GM18519 (cell line): Measurements from ENCODE around the gene PRKCB.
"Not testable (repeated sequence)": the region's sequence is repeated elsewhere in the genome, so short reads cannot be mapped to it uniquely, and the experiment has no call there.

Experiments used
- ATAC-seq: cut with Tn5 transposase; IDR thresholded peaks from one replicate; pipeline ENCODE4 v1.9.1; 2021; ENCODE audit warnings: mild to moderate bottlenecking, moderate library complexity; ENCODE audit not compliant: unreplicated experiment, low FRiP score

PRKCB gene

GRCh38 chr16:24191876-24192402 is 356.2 kb downstream of the PRKCB start:
- ATAC-seq = no peak

GRCh38 chr16:24195221-24195620 is 359.4 kb downstream of the PRKCB start:
- ATAC-seq = no peak

GRCh38 chr16:24198807-24199533 is 363.2 kb downstream of the PRKCB start:
- no peak for ATAC-seq

- ATAC-seq = no peak
Observed at GRCh38 chr16:24203675-24204074, 367.9 kb downstream of the PRKCB start.

- no peak for ATAC-seq
Observed at GRCh38 chr16:24204150-24204665, 368.4 kb downstream of the PRKCB start.

GRCh38 chr16:24206926-24207325 is 371.1 kb downstream of the PRKCB start:
- ATAC-seq = no peak

- no peak for ATAC-seq
Observed at GRCh38 chr16:24208710-24209109, 372.9 kb downstream of the PRKCB start.

- ATAC-seq = no peak
Observed at GRCh38 chr16:24214992-24215391, 379.2 kb downstream of the PRKCB start.

- no peak for ATAC-seq
Observed at GRCh38 chr16:24216961-24217360, 381.2 kb downstream of the PRKCB start.

GRCh38 chr16:24217461-24217860 is 381.7 kb downstream of the PRKCB start:
- no peak for ATAC-seq

- no peak for ATAC-seq
Observed at GRCh38 chr16:24218299-24218698, 382.5 kb downstream of the PRKCB start.

GRCh38 chr16:24221219-24221618 is 385.4 kb downstream of the PRKCB start:
- no peak for ATAC-seq

- ATAC-seq = no peak
Observed at GRCh38 chr16:24228514-24228913, 392.7 kb downstream of the PRKCB start.

- no peak for ATAC-seq
Observed at GRCh38 chr16:24232936-24233335, 397.2 kb downstream of the PRKCB start.

GRCh38 chr16:24234737-24235136 is 399.0 kb downstream of the PRKCB start:
- ATAC-seq = no peak

- ATAC-seq = no peak
Observed at GRCh38 chr16:24235806-24236205, 400.0 kb downstream of the PRKCB start.

- ATAC-seq = not testable (repeated sequence)
Observed at GRCh38 chr16:24238846-24239245, 403.1 kb downstream of the PRKCB start.

GRCh38 chr16:24246911-24247607 is 411.3 kb downstream of the PRKCB start:
- no peak for ATAC-seq

GRCh38 chr16:24253192-24253591 is 417.4 kb downstream of the PRKCB start:
- no peak for ATAC-seq

- ATAC-seq = no peak
Observed at GRCh38 chr16:24255456-24256371, 419.9 kb downstream of the PRKCB start, which contains the start of gene CACNG3. TSS of gene CACNG3 (plus strand) at chr16:24256335. CDS start at chr16:24256755, 420 bp downstream.
